GM13977 (cell line): ENCODE results near the gene S1PR2.

Source experiments
- DNase-seq: peaks from one replicate; pipeline ENCODE4 v3.0.0; 2012; ENCODE audit warnings: low spot score
- in situ Hi-C: fragments of 300-500 bp; cut with MboI; formaldehyde crosslinking; loops from one replicate; pipeline ENCODE4 v1.12.0; 2022; ENCODE audit warnings: low sequenced_read_pairs, low pct_unique_long_range_greater_than_20kb, mixed read lengths, inconsistent platforms; ENCODE audit not compliant: unreplicated experiment
- TF ChIP-seq, protein P1 (sequence below): IDR thresholded peaks from 2 replicates; pipeline ENCODE4 v1.5.1; 2012; ENCODE audit warnings: mild to moderate bottlenecking, control low read depth; ENCODE audit not compliant: insufficient read depth; ENCODE audit errors: extremely low read depth, missing control alignments

The S1PR2 gene

DNA sequence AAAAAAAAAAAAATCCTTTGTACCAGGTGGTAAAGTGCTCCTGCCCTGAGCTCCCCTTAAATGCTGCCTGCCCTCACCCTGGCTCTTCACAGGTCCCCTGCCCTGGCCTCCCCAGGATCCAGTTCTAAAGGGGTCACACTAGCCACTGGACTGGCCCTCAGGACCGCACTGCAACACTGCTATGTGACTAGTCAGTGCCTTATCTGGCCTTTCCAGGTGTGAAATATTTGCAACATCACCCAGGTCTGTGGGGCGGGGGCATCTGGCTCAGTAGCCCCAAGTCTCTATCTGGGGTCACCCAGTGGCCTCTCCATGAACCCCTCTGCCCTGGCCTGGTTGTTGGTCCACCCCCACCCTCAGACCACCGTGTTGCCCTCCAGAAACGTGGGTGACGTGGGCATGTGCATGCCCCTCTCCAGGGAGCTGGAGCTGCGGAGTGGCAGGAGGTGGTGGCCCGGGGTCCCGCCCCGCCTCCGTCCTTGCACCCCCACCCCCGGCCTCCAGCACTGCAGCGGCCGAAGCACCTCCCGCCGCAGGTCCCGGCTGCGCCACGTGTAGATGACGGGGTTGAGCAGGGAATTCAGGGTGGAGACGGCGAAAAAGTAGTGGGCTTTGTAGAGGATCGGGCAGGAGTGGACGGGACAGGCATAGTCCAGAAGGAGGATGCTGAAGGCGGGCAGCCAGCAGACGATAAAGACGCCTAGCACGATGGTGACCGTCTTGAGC, 7.5 kb downstream of the S1PR2 start:
- TF ChIP-seq, protein P1, sequence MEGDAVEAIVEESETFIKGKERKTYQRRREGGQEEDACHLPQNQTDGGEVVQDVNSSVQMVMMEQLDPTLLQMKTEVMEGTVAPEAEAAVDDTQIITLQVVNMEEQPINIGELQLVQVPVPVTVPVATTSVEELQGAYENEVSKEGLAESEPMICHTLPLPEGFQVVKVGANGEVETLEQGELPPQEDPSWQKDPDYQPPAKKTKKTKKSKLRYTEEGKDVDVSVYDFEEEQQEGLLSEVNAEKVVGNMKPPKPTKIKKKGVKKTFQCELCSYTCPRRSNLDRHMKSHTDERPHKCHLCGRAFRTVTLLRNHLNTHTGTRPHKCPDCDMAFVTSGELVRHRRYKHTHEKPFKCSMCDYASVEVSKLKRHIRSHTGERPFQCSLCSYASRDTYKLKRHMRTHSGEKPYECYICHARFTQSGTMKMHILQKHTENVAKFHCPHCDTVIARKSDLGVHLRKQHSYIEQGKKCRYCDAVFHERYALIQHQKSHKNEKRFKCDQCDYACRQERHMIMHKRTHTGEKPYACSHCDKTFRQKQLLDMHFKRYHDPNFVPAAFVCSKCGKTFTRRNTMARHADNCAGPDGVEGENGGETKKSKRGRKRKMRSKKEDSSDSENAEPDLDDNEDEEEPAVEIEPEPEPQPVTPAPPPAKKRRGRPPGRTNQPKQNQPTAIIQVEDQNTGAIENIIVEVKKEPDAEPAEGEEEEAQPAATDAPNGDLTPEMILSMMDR: no peak
- in situ Hi-C loops: no loop called here
- DNase-seq: peak; percentile 3

DNA sequence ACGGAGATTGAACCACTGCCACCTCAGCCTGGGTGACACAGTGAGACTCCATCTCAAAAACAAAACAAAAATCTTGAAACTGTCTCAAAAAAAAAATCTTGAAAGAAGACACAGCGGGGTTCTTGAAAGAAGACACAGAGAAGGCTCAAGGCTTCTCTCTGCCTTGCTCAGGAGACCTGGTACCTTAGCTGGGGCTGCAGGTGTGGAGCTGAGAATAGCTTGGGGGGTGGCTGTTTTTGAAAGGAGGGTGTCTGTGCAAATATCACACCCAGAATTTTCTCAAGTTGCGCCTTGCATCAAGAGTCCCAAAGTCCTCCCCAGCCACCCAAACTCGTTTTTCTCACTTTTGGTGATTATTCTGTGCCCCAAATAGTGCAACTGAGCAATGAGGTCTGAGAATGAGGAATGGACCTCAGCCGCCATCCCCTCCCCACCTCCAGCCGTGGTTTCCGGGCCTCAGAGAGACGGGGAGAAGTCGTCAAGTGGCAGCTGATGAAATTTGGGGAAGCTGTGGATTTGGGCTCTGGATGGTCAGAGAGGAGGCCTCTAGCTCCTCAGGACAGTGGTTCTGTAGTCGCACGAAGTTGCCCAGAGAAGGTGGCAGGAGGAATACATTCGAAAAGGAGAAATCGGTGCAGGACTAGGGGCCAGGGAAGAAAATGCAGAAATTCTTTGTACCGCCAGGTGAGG, 8.8 kb downstream of the S1PR2 start:
- peak; percentile 3 for DNase-seq
- TF ChIP-seq, protein P1: no peak
- in situ Hi-C loops: no loop called here

DNA sequence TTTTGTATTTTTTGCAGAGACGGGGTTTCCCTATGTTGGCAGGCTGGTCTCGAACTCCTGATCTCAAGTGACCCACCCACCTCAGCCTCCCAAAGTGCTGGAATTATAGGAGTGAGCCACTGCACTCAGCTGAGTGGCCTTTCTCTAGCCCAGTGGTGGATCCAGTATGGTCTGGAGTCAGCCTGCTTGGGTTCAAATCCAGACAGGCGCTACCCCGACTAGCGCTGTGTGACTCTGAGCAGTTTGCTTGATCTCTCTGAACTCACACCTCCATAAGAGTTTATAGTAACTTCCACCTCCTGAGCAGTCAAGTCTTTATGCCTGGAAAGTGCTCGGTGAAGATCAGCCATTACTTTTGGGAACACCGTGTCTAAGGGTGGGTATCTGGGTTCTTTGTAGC, 10.4 kb downstream of the S1PR2 start:
- DNase-seq: no peak

DNA sequence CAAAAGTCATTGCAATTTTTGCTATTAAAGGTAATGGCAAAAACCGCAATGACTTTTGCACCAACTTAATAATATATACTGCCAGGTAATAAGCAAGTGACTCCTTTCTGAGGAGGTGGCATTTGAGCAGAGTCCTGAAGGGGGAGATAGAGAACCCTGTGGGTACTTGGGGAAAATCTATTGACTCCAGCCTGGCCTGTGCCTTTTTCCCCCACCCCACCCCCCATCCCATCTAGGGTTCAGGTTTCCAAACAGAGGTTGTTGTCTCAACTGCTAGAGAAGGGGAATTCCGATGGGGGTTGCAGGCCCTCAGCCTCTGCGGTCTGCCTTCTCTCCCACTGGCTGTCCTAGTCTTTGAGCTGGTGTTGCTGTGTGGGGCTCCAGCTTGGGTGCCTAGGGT, 11.5 kb downstream of the S1PR2 start:
- in situ Hi-C loops: no loop called here
- peak; percentile 75 for DNase-seq
- TF ChIP-seq, protein P1: peak; percentile 54

More for the DNA sequence above, 10.4 kb downstream of the S1PR2 start:
- in situ Hi-C loops: no loop called here
- TF ChIP-seq, protein P1: no peak

DNA sequence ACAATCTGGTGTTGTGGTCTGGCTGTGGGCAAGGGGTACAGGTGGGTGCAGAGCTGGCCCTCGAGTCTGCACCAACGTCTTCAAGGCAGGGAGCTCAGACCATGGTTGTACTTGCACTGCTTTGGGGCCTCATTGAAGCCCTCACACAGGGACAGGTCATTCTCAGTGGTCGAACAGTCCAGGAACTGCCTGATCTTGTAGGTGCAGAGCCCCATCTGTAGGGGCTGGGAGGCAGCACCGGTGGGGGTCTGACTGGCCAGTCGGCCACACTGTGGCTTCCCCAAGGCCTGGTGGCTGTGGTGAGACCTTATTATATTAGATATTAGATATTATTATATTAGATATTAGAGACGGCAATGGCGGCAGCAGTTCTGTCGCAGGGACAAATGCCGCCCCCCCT, 14.0 kb downstream of the S1PR2 start:
- in situ Hi-C loops: no loop called here
- TF ChIP-seq, protein P1: no peak
- DNase-seq: no peak

DNA sequence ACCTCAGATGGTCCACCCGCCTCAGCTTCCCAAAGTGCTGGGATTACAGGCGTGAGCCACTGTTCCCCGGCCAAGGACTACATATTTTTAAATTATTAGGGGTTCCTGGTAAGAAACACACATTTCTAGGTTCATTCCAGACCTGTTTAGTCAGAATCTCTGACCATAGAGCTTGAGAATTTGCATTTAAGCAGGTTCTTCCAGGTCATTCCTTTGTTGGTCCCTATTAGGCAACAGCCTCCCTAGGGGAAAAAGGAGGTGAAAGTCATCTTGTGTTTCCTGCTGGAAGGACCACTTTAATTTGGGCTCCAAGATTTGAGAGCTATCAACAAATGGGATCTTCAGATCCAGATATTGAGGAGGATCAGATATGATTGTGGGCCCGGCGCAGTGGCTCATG, 16.3 kb downstream of the S1PR2 start:
- TF ChIP-seq, protein P1: no peak
- no peak for DNase-seq
- in situ Hi-C loops: no loop called here
